Sciatic nerve (tissue), 2 donors: ENCODE data around the gene TTC23L. TPM values are rescaled to one million over a fixed set of nuclear protein-coding genes. Genes with fewer than 3 reads are reported as not detected.
"Not testable (repeated sequence)": the region's sequence is repeated elsewhere in the genome, so short reads cannot be mapped to it uniquely, and the experiment has no call there.

ENCODE experiments used
- ATAC-seq: fragments of 200-7000 bp; cut with Tn5 transposase; one replicate; pipeline ENCODE4 v1.9.1; 2020; ENCODE audit warnings: mild to moderate bottlenecking, moderate library complexity
- DNase-seq: peaks from one replicate; pipeline ENCODE4 v3.0.0-alpha.2; 2020; ENCODE audit warnings: low spot score
- intact Hi-C: fragments of 100-400 bp; cut with DNase I; formaldehyde crosslinking; loops from one replicate; pipeline ENCODE4 v1.14.2; 2022
- total RNA-seq: library from RNA; stranded (reverse); fragmentation: NEBNext Ultra II Directional; extraction: Animal tissue kit (Norgen Biotek cat#: 25700); gene quantifications from one replicate; pipeline ENCODE4 v1.2.1, GENCODE V29; 2021
- donor health status: DM: no; HTN: no; CAD: no.
- donor health status: DM: no; HTN: no; CAD: no.

The TTC23L gene
- total RNA-seq, 1 donor from 2014 or later = 5.9 TPM

DNA sequence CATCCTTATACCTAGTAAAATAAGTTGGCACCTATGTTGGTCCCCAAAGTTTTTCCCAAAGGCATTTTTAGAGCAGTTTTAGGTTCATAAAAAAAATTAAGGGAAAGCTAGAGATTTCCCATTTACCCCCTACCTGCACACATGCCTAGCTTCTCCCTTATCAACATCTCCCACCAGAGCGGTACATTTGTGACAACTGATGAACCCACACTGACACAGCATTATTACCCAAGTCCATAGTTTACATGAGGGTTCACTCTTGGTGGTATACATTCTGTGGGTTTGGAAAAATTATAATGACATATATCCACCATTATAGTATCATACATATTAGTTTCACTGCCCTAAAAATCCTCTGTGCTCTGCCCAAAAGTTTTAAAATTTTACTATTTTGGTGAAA lies 64.3 kb downstream of the TTC23L start:
- ATAC-seq (no peak), DNase-seq (no peak)
- intact Hi-C loops = no loop called here

DNA sequence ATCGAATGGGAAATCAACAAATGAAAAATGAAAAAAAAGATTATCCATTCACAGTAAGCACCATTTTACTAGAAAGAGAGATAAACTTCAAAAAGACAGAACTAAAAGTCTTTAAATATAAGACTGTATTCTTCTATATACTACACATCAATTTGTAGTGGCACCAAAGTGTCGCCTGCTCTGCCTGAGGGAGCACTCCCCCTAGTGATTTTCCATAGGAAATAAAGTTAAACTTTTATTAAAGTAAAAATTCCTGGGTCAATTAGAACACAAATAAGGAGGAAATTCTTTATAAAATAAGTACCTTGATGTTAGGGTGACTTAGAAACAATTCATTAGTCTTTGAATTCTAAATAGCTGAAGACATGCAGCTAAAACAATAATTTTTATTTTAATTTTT lies 66.6 kb downstream of the TTC23L start:
- DNase-seq (no peak), ATAC-seq (no peak)
- intact Hi-C loops = no loop called here

DNA sequence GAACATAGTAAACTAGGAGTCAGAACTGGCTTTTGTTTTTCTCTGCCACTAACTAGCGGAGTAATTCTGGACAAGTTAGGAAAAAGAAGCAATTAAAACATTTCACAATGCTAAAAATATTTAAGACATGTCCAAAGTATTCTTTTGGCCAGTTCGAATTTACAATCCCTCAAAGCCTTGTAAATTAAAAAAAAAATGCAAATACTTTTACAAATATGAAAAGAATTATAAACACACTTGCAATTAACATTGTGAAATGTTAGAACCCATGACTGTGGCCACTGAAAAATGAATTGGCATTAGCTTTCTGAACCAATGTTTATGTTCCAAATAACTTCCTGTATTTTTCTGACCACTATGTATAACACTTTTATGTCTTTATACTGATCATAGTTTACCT lies 74.1 kb downstream of the TTC23L start:
- intact Hi-C loops = no loop called here
- no peak for ATAC-seq
- DNase-seq = no peak

DNA sequence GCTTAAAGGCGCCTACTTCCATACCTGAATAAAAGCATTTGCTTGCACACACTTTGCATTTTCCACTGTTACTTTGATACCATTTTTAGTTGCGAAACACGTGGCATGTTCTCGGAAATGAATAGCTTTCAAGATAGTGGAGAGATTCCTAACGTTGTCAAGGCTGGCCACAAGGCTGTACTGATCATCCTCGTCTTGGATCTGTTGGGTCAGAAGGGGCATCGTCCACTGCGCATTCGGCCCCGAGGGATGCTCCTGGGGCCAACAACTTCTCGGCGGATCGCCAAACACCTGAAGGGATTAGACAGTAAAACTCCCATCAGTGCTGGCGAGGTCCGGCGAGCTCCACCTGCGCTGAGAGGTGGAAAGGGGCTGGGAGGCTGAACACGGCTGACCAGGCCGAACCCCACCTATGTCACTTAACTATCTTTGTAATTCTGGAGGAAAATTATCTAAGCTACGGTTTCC lies 75.7 kb downstream of the TTC23L start:
- intact Hi-C loops = no loop called here
- DNase-seq (peak; percentile 63), ATAC-seq (peak; percentile 3)

DNA sequence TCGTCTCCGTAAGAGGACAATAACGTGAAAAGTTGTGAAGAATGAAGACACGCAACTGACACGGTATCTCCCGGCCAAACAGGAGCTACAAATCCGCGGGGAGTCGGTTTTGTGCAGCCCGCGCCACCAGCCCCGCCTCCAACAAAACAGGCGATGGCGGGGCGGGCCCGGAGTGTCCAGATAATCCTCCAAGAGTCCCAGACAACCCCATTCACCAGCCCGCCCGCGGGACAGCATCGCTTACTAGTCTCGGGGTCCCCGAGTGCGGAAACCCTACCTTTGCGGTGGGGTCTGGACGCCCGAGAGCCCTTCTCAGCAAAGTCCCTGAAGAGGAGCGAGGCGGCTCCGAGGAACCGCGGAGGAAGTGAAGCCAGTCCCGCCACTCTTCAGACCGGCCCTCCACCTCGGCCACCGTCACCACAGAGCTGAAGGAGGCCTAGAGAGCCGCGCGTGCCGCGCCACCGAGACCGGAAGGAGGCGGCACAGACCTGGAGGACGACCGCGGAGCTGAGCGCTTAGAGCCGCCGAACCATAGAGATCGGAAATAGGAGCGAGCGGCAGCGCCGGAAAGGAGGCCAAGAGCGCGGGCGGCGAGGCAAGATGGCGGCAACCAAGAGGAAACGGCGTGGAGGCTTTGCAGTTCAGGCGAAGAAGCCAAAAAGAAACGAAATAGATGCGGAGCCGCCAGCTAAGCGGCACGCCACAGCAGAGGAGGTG lies 76.3 kb downstream of the TTC23L start, which contains the start of the genes BRIX1 and RAD1:
Gene BRIX1, plus strand, starts transcription at position 573 of the 717 bp plus-strand sequence. Its CDS starts 28 bp downstream, at position 601.
Gene RAD1, minus strand, starts transcription at position 366 of the 717 bp plus-strand sequence. CDS start 612 bp downstream, outside the sequence.
- DNase-seq (peak; percentile 97), ATAC-seq (peak; percentile 100)
- intact Hi-C loops = no loop called here

DNA sequence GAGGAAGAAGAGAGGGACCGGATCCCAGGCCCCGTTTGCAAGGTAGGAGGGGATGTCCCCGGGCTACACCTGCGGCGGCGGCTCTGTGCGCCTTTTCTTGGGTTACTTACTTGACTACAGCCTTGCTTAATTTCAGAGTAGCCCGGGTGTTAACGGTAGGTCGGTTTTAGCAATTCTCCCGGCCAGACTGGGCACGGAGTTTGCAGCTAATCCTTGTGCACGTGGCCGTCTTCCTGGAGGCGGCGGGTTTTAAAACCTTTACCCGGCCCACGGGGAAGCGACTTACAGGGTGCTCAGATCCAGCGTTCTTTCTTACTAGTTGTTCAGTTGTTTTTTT lies 76.9 kb downstream of the TTC23L start:
- intact Hi-C loops = no loop called here
- DNase-seq (no peak), ATAC-seq (no peak)

DNA sequence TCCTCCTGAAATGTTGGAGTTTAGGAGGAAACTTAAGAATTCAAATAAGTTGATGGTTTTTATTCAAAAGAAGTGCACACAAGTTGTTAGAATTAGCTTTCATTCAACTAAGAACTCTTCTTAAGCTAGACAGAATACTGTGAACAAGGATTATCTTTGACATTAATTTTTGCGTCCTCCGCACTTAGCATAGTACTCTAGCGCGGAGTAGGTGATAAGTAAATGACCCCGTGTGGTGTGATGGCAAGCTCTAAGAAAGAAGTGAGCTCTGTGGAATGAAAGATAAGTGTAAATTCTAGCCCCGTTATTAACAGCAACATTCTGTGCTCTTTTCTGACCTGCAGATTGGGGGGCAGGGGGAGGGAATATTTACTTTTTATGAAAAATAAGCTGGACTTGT lies 77.6 kb downstream of the TTC23L start:
- DNase-seq (no peak), ATAC-seq (no peak)
- intact Hi-C loops = no loop called here

DNA sequence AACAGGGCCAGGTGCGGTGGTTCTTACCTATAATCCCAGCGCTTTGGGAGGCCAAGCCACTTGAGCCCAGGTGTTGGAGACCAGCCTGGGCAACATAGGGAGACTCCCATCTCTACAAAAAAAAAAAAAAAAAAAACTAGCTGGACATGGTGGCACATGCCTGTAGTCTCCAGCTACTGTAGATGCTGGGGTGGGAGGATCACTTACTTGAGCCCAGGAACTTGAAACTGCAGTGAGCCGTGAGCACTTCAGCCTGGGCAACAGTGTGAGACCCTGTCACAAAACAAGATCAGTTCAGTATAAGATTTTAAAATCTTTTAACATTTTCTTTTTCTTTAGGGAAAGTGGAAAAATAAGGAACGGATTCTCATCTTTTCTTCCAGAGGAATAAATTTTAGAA lies 79.1 kb downstream of the TTC23L start:
- DNase-seq (no peak), ATAC-seq (no peak)
- intact Hi-C loops = no loop called here

DNA sequence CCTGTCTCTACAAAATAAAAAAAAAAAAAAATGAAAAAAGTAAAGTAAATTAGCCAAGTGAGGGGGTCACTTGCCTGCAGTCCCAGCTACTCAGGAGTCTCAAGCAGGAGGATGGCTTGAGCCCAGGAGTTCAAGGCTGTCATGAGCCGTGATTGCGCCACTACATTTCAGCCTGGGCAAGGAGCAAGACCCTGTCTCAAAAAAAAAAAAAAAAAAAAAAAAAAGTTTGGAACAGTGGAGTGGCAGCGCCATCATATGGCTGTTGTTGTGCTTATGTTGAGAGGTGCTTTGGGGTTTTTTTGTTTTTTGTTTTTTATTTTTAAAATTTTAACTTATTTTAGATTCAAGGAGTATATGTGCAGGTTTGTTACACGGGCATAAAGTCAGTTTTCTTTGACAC lies 80.1 kb downstream of the TTC23L start:
- DNase-seq (no peak), ATAC-seq (no peak)
- intact Hi-C loops = no loop called here

DNA sequence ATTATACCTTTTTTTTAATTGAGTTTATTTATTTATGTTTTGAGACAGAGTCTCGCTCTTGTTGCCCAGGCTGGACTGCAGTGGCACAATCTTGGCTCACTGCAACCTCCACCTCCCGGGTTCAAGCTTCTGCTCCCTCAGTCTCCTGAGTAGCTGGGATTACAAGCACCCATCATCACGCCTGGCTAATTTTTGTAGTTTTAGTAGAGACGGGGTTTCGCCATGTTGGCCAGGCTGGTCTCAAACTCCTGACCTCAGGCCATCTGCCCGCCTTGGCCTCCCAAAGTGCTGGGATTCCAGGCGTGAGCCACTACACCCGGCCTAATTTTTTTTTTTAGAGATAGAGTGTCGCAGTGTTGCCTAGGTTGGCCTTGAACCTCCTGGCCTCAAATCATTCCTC lies 84.3 kb downstream of the TTC23L start:
- DNase-seq, ATAC-seq, intact Hi-C loops: not testable (repeated sequence)

DNA sequence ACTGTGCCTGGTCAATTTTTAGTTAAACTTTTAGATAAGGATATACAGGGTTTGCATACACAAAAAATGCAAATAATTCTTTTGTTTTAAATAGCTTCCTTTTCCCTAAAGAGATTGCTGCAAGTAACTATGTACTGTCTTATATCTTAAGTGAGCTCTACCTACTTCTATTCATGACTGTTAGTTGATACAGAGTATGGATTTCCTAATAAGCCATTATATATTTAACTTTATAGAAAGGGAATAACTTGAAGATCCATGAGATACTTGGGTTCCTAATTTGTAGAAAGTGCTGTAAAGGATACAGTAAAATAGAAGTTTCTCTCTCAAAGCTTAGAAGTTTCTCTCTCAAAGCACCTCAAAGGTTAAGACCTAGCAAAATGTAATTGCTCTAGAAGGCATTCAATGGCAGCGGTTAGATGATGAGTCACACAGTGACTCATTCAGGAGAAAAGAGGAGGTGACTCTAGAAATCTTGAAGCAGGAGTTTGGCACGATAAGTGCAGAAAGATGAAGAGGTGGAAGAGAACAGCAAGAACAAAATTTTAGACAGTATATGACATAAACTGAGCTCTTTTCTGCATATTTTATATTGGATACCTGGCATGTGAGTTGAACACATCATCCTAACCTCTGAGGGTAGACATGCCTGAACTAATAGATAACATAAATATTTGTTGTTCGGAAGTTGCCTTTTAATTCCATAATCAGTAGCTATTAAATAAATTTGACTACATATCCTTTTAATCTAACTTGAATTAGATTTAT lies 84.9 kb downstream of the TTC23L start:
- ATAC-seq (no peak), DNase-seq (no peak)
- intact Hi-C loops = no loop called here

DNA sequence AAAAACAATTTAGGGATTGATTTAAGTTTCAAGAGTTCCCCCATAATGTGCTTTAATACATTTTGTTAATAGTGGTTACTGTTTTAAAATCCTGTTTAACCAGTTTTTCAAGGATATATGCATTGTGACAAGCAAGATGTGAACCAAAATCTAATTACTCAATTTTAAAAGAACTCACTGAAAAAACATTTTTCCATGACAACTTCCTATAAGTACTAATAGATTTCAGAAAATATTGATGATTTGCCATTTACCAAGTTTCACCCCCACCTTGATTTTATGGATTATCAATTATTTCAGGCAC lies 85.5 kb downstream of the TTC23L start:
- DNase-seq (no peak), ATAC-seq (no peak)
- intact Hi-C loops = no loop called here

DNA sequence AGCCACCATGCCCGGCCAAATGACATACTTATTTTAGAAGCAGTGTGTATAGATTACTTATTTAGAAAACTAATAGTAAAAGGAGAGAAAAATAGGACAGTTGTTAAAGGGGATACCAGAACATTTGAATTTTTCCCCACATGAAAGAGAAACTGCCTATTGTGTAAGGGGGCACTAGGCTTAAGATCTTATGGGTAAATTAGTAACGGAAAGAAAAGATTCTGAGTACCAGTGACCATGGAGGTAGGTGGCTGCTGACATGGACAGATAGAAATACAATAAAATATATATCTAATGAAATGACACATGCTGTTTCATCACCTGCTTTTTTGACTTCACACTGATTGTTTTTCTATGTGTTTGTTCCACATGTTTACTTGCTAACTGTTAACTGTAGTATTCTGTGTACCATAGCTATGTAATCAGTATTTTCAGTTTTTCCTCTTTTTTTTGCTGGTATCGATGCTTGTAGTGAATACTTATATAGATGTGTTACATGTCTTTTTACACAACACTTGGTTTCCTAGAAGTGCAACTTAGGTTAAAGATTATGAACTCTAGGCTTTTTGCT lies 87.4 kb downstream of the TTC23L start:
- DNase-seq (no peak), ATAC-seq (no peak)
- intact Hi-C loops = no loop called here

DNA sequence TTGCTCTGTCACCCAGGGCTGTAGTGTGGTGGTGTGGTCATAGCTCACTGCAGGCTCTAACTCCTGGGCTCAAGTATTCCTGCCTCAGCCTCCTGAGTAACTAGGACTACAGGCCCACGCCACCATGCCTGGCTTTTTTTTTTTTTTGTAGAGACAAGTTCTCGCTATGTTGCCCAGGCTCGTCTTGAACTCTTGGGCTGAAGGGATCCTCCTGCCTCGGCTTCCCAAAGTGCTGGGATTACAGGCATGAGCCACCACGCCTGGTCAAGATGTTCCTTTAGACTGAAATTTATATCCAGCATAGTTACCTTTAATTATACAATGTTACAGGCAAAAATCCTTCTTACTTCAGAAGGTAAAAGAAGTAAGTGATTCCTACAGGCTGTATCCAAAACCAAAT lies 88.8 kb downstream of the TTC23L start:
- intact Hi-C loops = no loop called here
- ATAC-seq = no peak
- DNase-seq = no peak

DNA sequence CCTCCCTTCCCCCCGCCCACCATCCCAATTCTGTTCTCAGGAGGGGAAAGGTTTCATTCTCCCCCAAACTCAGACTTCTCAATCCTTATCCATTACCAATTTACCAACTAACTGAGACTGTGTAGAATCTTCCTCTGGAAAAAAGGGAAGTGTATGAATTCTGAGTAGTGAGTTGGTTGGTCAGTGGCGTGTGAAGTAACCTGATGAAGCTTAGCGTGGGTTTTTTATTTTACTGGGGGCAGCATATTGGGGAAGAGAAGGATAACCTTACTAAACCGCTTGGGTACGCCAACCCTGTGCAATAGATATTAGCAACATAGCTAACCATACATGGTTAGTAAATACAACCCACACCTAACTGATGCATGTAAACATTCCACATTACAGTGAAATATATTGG lies 89.3 kb downstream of the TTC23L start:
- no peak for ATAC-seq
- intact Hi-C loops = no loop called here
- DNase-seq = no peak

DNA sequence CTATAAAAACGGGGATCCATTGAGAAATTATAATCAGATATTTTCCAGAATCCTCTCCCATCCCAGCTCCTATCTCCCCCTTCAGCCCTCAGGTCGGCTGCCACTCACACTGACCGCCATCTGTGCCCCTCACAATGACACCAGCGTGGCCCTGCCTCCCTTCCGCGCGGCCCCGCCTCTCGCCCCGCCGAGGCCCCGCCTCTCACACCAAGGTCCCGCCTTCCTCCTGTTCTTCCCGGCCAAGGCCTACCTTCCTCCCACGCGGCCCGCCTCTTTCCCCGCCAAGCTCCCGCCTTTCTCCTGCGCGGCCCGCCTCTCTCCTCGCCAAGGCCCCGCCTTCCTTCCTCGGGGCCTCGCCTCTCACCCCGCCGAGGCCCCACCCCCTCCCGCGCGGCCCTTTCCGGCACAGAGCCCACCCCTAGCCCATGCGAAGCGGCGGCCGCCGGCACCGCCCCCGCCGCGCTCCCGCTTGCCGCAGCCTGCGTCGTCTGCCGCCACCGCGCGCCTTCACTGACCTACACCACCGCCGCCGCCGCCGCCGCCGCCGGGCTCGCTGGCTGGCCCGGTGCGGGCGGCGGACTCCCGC lies 90.3 kb downstream of the TTC23L start, which contains the start of gene DNAJC21:
Gene DNAJC21, plus strand, starts transcription at position 426 of the 586 bp plus-strand sequence. CDS start 261 bp downstream, outside the sequence.
- intact Hi-C loops = no loop called here
- ATAC-seq (peak; percentile 99), DNase-seq (peak; percentile 99)

DNA sequence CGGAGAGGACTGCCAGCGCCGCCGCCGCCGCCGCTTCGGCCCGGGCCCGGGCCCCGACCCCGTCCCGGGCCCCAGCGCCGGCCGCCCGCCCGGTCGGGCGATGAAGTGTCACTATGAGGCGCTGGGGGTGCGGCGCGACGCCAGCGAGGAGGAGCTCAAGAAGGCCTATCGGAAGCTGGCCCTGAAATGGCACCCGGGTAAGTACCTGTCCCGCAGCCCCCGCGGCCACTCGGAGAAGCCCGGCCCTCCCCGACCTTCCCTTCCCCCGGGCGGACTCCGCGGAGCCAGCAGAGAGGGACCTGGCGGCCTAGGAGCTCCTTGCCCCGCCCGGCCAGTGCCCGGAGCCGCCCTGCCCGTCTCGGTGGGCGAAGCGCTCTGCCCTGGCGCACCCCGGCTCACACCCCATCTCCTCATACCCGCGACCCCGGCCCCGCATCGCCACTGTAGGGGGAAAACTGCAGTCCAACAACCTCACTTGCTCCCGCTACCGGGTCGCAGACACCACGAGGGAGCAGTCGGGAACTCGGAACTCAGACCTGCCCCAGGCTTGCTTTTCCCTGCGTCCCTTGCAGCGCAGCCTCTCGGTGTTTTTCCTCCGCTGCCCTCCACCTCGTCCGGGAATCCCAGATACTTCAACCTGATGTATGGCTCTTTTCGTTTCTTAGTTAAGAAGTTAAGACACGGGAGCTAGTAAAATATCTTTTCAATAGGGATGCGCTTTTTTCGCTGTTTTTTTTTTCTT lies 90.9 kb downstream of the TTC23L start:
- DNase-seq (peak; percentile 89), ATAC-seq (peak; percentile 62)
- intact Hi-C loops = no loop called here

DNA sequence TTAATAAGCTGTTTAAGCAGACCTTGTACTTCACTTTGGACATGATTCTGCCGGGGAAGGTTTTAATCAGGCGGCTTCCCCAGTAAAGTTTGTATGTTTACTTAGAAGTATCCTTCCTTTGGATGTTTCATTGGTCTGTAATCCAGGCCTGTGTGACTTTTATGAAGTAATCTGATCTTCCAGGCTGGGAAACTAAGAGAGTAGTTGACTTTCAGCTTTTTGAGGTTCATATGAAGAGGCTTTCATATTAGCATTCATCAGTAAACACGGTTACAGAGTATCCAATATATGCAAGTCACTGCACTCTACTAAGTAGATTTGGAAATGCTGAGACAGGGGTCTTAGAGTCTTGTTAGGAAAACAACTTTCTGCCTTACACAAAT lies 91.5 kb downstream of the TTC23L start:
- no peak for DNase-seq
- ATAC-seq = no peak
- intact Hi-C loops = no loop called here

DNA sequence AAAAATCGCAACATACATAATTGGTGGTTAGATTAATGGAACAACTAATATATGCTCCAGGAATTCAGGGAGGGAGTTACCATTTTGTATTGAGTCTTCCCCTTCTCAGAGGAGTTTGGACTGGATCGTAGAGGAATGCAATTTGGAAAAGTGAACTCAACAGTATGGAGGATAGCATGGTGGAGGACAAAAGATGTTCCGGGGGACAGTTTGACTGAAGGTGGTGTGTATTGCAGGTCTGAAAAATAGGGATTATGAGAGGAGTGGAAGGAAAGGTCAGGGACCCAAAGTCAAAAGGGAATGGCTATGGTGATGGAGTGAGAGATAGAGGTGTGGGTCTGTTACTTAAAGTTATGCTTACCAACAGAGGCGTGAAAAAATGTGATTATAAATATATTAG lies 91.9 kb downstream of the TTC23L start:
- DNase-seq (no peak), ATAC-seq (no peak)
- intact Hi-C loops = no loop called here
